Astrocyte (in vitro differentiated cells and primary cell): Measurements from ENCODE around the gene MLIP. TPM values are rescaled to one million over a fixed set of nuclear protein-coding genes. Genes with fewer than 3 reads are reported as not detected.

Experiments
- DNase-seq: peaks from one replicate; pipeline ENCODE4 v3.0.0-alpha.2; 2010; ENCODE audit warnings: low read depth
- FAIRE-seq: peaks from 2 replicates; lab custom pipeline; 2011; peaks lifted over from hg19 to GRCh38; lab: Jason Lieb, UNC
- H2AFZ ChIP-seq: 2 replicates; pipeline ENCODE4 v1.6.0; 2012; ENCODE audit warnings: low read depth, low read length, inconsistent platforms
- H3K27ac ChIP-seq: 2 replicates; pipeline ENCODE4 v1.5.1; 2011; ENCODE audit warnings: low read depth, low read length, inconsistent platforms
- H3K27me3 ChIP-seq: 2 replicates; pipeline ENCODE4 v1.6.0; 2011; ENCODE audit warnings: low read length, inconsistent platforms; ENCODE audit not compliant: insufficient read depth
- H3K36me3 ChIP-seq: 2 replicates; pipeline ENCODE4 v1.5.1; 2011; ENCODE audit warnings: low read length, inconsistent platforms; ENCODE audit not compliant: insufficient read depth
- H3K4me1 ChIP-seq: 2 replicates; pipeline ENCODE4 v1.5.1; 2011; ENCODE audit warnings: low read length, inconsistent platforms; ENCODE audit not compliant: insufficient read depth
- H3K4me2 ChIP-seq: 2 replicates; pipeline ENCODE4 v1.6.0; 2012; ENCODE audit warnings: low read length, inconsistent platforms
- H3K4me3 ChIP-seq: 2 replicates; pipeline ENCODE4 v1.5.1; 2011; ENCODE audit warnings: low read depth, mild to moderate bottlenecking, low read length, inconsistent platforms; ENCODE audit not compliant: insufficient read depth
- H3K79me2 ChIP-seq: 2 replicates; pipeline ENCODE4 v1.6.0; 2012; ENCODE audit warnings: mild to moderate bottlenecking, low read length, inconsistent platforms; ENCODE audit not compliant: insufficient read depth
- H3K9ac ChIP-seq: 2 replicates; pipeline ENCODE4 v1.6.0; 2012; ENCODE audit warnings: mild to moderate bottlenecking, low read length, inconsistent platforms
- H3K9me3 ChIP-seq: 2 replicates; pipeline ENCODE4 v1.5.1; 2012; ENCODE audit warnings: low read depth, mild to moderate bottlenecking, low read length, inconsistent platforms; ENCODE audit not compliant: insufficient read depth
- H4K20me1 ChIP-seq: 2 replicates; pipeline ENCODE4 v1.6.0; 2012; ENCODE audit warnings: low read length, inconsistent platforms; ENCODE audit not compliant: insufficient read depth
- H3K27ac Mint-ChIP-seq: one replicate; pipeline ENCODE4 v1.8.0; 2021; ENCODE audit warnings: mild to moderate bottlenecking, mixed read lengths; ENCODE audit not compliant: unreplicated experiment
- H3K27me3 Mint-ChIP-seq: one replicate; pipeline ENCODE4 v1.8.0; 2021; ENCODE audit warnings: low read depth, mixed read lengths; ENCODE audit not compliant: unreplicated experiment
- H3K36me3 Mint-ChIP-seq: one replicate; pipeline ENCODE4 v1.8.0; 2021; ENCODE audit warnings: low read depth, mixed read lengths; ENCODE audit not compliant: unreplicated experiment
- H3K4me1 Mint-ChIP-seq: one replicate; pipeline ENCODE4 v1.8.0; 2021; ENCODE audit warnings: low read depth, mixed read lengths; ENCODE audit not compliant: unreplicated experiment
- H3K4me3 Mint-ChIP-seq: one replicate; pipeline ENCODE4 v1.8.0; 2021; ENCODE audit warnings: mild to moderate bottlenecking, moderate library complexity, mixed read lengths; ENCODE audit not compliant: unreplicated experiment
- H3K9me3 Mint-ChIP-seq: one replicate; pipeline ENCODE4 v1.8.0; 2021; ENCODE audit warnings: mild to moderate bottlenecking, mixed read lengths; ENCODE audit not compliant: unreplicated experiment
- EZH2 ChIP-seq: IDR thresholded peaks from 2 replicates; pipeline ENCODE4 v1.6.1; 2012; ENCODE audit warnings: mild to moderate bottlenecking, low read length, inconsistent platforms; ENCODE audit not compliant: insufficient read depth
- total RNA-seq: library from RNA; stranded (reverse); gene quantifications from 2 replicates; pipeline ENCODE4 v1.2.1, GENCODE V29; 2021
- TF ChIP-seq, protein P1 (sequence below): IDR thresholded peaks from 2 replicates; pipeline ENCODE4 v1.5.1; 2011; ENCODE audit warnings: low read depth, mild to moderate bottlenecking, inconsistent platforms, low read length, moderate library complexity; ENCODE audit not compliant: insufficient read depth

Gene MLIP
- total RNA-seq, 1 donor from 2014 or later, result not detected

DNA sequence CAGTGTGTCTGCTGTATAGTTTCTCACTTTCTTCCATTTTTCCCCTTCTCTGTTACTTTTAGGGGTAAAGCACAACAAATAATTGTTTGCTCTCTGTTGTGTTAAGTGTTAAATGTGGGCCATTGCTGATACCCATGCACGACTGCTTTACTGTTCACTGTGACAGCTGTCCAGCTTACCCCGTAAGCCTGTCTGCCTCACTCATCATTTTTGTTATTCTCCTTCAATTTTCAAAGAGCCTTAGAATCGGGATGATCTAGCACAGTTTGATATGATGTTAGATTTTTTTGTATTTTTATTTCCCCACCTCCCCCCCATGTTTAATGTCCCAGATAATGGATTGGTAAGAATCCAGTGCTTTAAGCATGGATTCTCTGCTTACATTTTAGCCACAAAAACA, 41.2 kb upstream of the MLIP start:
- H3K4me3 ChIP-seq, result no peak overlapping the region
- no peak overlapping the region for H3K4me3 Mint-ChIP-seq
- H3K9me3 Mint-ChIP-seq, result no peaks in the 10 kb centered on the region
- H3K36me3 Mint-ChIP-seq, result no peaks in the 10 kb centered on the region
- FAIRE-seq (no peak), DNase-seq (no peak)
- no peaks in the 10 kb centered on the region for H3K79me2 ChIP-seq
- H3K4me1 ChIP-seq, result no peaks in the 10 kb centered on the region
- H3K27me3 Mint-ChIP-seq, result no peaks in the 10 kb centered on the region
- no peak overlapping the region for H3K27ac Mint-ChIP-seq
- TF ChIP-seq EZH2, result no peak
- TF ChIP-seq, protein P1, sequence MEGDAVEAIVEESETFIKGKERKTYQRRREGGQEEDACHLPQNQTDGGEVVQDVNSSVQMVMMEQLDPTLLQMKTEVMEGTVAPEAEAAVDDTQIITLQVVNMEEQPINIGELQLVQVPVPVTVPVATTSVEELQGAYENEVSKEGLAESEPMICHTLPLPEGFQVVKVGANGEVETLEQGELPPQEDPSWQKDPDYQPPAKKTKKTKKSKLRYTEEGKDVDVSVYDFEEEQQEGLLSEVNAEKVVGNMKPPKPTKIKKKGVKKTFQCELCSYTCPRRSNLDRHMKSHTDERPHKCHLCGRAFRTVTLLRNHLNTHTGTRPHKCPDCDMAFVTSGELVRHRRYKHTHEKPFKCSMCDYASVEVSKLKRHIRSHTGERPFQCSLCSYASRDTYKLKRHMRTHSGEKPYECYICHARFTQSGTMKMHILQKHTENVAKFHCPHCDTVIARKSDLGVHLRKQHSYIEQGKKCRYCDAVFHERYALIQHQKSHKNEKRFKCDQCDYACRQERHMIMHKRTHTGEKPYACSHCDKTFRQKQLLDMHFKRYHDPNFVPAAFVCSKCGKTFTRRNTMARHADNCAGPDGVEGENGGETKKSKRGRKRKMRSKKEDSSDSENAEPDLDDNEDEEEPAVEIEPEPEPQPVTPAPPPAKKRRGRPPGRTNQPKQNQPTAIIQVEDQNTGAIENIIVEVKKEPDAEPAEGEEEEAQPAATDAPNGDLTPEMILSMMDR, result no peak
- H3K27me3 ChIP-seq, result no peaks in the 10 kb centered on the region
- no peak overlapping the region for H3K4me2 ChIP-seq
- H3K36me3 ChIP-seq, result no peaks in the 10 kb centered on the region
- no peak overlapping the region for H3K9ac ChIP-seq
- H3K4me1 Mint-ChIP-seq, result peaks cover 26% of the 10 kb centered on the region
- no peak overlapping the region for H3K27ac ChIP-seq
- H2AFZ ChIP-seq, result no peak overlapping the region
- H4K20me1 ChIP-seq, result no peaks in the 10 kb centered on the region
- H3K9me3 ChIP-seq, result no peaks in the 10 kb centered on the region

GRCh38 chr6:54071821-54072340, 39.4 kb upstream of the MLIP start:
- peaks cover 26% of the 10 kb centered on the region for H3K4me1 Mint-ChIP-seq
- Histone ChIP-seq H3K4me2 (peak overlapping the region; percentile 33), H4K20me1 (no peaks in the 10 kb centered on the region), H3K79me2 (no peaks in the 10 kb centered on the region), H3K27ac (peak overlapping the region; percentile 17), H3K4me1 (no peaks in the 10 kb centered on the region), H3K9me3 (no peaks in the 10 kb centered on the region), H3K4me3 (no peak overlapping the region), H3K9ac (no peak overlapping the region), H3K36me3 (no peaks in the 10 kb centered on the region), H2AFZ (no peak overlapping the region), H3K27me3 (no peaks in the 10 kb centered on the region)
- no peaks in the 10 kb centered on the region for H3K36me3 Mint-ChIP-seq
- H3K9me3 Mint-ChIP-seq, result no peaks in the 10 kb centered on the region
- no peaks in the 10 kb centered on the region for H3K27me3 Mint-ChIP-seq
- DNase-seq, result peak; percentile 42
- no peak for TF ChIP-seq EZH2
- TF ChIP-seq, protein P1, result no peak
- FAIRE-seq, result no peak
- H3K27ac Mint-ChIP-seq, result peak overlapping the region; percentile 36
- H3K4me3 Mint-ChIP-seq, result no peak overlapping the region

DNA sequence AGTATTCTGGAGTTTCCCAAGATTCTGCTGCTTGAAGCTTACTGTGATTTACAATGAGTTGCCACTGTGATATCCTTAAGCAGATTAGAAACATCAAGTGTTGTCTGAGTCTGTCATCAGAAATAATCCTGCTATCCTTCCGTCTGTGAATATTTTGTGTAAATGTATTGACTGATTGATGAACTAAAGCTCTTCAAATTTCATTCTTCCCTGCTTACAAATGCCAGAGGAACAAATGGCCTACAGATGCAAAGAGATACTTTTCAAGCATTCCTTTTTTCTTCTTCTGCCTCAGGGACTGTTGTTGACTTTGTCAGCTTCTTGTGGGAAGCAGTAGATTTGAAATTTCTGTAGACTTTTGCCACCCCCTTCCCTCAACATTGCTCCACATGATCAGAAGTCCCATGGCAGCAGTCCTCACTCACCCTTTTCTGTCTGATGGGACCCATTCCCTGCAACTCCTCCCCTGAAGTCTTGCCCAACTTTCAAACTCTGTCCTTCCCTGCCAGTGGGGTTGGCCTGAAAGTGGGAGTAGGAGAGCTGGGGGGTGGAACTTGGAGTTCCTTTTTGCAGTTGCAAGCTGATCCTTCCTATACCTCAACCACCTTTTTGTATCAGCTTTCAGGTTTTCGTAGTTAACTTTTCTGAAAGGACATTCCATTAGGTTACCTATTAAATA, 38.5 kb upstream of the MLIP start:
- Histone ChIP-seq H3K36me3 (no peaks in the 10 kb centered on the region), H3K79me2 (no peaks in the 10 kb centered on the region), H3K4me3 (no peak overlapping the region), H3K4me1 (no peaks in the 10 kb centered on the region), H2AFZ (no peak overlapping the region), H4K20me1 (no peaks in the 10 kb centered on the region), H3K27me3 (no peaks in the 10 kb centered on the region), H3K9ac (no peak overlapping the region), H3K9me3 (no peaks in the 10 kb centered on the region), H3K27ac (peak overlapping the region; percentile 17), H3K4me2 (no peak overlapping the region)
- no peaks in the 10 kb centered on the region for H3K27me3 Mint-ChIP-seq
- no peaks in the 10 kb centered on the region for H3K36me3 Mint-ChIP-seq
- H3K9me3 Mint-ChIP-seq, result no peaks in the 10 kb centered on the region
- TF ChIP-seq, protein P1, result no peak
- no peak for TF ChIP-seq EZH2
- H3K4me1 Mint-ChIP-seq, result peaks cover 26% of the 10 kb centered on the region
- FAIRE-seq (no peak), DNase-seq (no peak)
- no peak overlapping the region for H3K4me3 Mint-ChIP-seq
- no peak overlapping the region for H3K27ac Mint-ChIP-seq
